Smooth muscle cell (in vitro differentiated cells): ENCODE measurements around the gene HSD11B1. TPM values are rescaled to one million over a fixed set of nuclear protein-coding genes. Genes with fewer than 3 reads are reported as not detected.

Experiments
- DNase-seq: peaks from one replicate; lab custom pipeline; 2025; ENCODE audit not compliant: unreplicated experiment; lab: John Stamatoyannopoulos, UW
- H2AFZ ChIP-seq: fragments of 200-600 bp; sonication (generic); 2 replicates; pipeline ENCODE4 v1.6.0; 2016; ENCODE audit warnings: antibody characterized with exemption, low read depth, mild to moderate bottlenecking
- H3F3A ChIP-seq: fragments of 200-600 bp; sonication (generic); 2 replicates; pipeline ENCODE4 v1.6.0; 2017; ENCODE audit warnings: antibody characterized with exemption, low read depth
- H3K27ac ChIP-seq: fragments of 200-600 bp; sonication (generic); 2 replicates; pipeline ENCODE4 v1.5.1; 2016; ENCODE audit warnings: low read depth, mild to moderate bottlenecking
- H3K27me3 ChIP-seq: fragments of 200-600 bp; sonication (generic); 2 replicates; pipeline ENCODE4 v1.6.1; 2016; ENCODE audit warnings: low read depth, mild to moderate bottlenecking
- H3K36me3 ChIP-seq: fragments of 200-600 bp; sonication (generic); 2 replicates; pipeline ENCODE4 v1.5.1; 2016; ENCODE audit warnings: low read depth
- H3K4me1 ChIP-seq: fragments of 200-600 bp; sonication (generic); 2 replicates; pipeline ENCODE4 v1.5.1; 2016; ENCODE audit warnings: low read depth
- H3K4me2 ChIP-seq: fragments of 200-600 bp; sonication (generic); 2 replicates; pipeline ENCODE4 v1.6.0; 2016; ENCODE audit warnings: mild to moderate bottlenecking
- H3K4me3 ChIP-seq: fragments of 200-600 bp; sonication (generic); 2 replicates; pipeline ENCODE4 v1.5.1; 2016; ENCODE audit warnings: mild to moderate bottlenecking
- H3K79me2 ChIP-seq: fragments of 200-600 bp; sonication (generic); 2 replicates; pipeline ENCODE4 v1.6.0; 2016; ENCODE audit warnings: low read depth, mild to moderate bottlenecking
- H3K9ac ChIP-seq: fragments of 200-600 bp; sonication (generic); 2 replicates; pipeline ENCODE4 v1.6.0; 2016; ENCODE audit warnings: low read depth
- H3K9me3 ChIP-seq: fragments of 200-600 bp; sonication (generic); replicated peaks from 2 replicates; pipeline ENCODE4 v1.5.1; 2016; ENCODE audit warnings: low read depth
- H4K20me1 ChIP-seq: fragments of 200-600 bp; sonication (generic); 2 replicates; pipeline ENCODE4 v1.6.0; 2016; ENCODE audit warnings: low read depth
- CTCF ChIP-seq: fragments of 200-600 bp; sonication (generic); IDR thresholded peaks from 2 replicates; pipeline ENCODE4 v1.5.1; 2017; ENCODE audit warnings: borderline replicate concordance, mild to moderate bottlenecking, antibody characterized with exemption; ENCODE audit not compliant: insufficient read depth, poor library complexity, severe bottlenecking
- WGBS: methylation state at CpG from one replicate; pipeline ENCODE4 v1.1.7; 2016; ENCODE audit warnings: low lambda C conversion rate; 5-methylcytosine and 5-hydroxymethylcytosine counted together
- polyA plus RNA-seq: library from polyadenylated mRNA; unstranded; fragments of >200 nt; fragmentation: Nextera tagmentation; extraction: Ambion mirVana; gene quantifications from 2 replicates; pipeline ENCODE4 v1.2.1, GENCODE V29; 2016
- total RNA-seq: library from RNA; depleted of rRNA; stranded (reverse); fragments of >200 nt; gene quantifications from 2 replicates; pipeline ENCODE4 v1.2.3, GENCODE V29; 2014

Gene HSD11B1
- total and polyA plus RNA-seq, 2 experiments from 2014 or later = not detected

GRCh38 chr1:209667103-209667502 lies 37.5 kb upstream of the HSD11B1 start:
- Histone ChIP-seq H4K20me1 (no peaks in the 10 kb centered on the region), H3K9me3 (no peaks in the 10 kb centered on the region), H3K79me2 (no peaks in the 10 kb centered on the region), H3K4me3 (no peak overlapping the region), H2AFZ (no peak overlapping the region), H3K4me2 (no peak overlapping the region), H3K9ac (no peak overlapping the region), H3F3A (no peaks in the 10 kb centered on the region), H3K27me3 (no peaks in the 10 kb centered on the region), H3K27ac (no peak overlapping the region), H3K4me1 (no peaks in the 10 kb centered on the region), H3K36me3 (no peaks in the 10 kb centered on the region)
- no peak for TF ChIP-seq CTCF
- no peak for DNase-seq
- 83% methylated on average over 1 of the region's 1 CpG for WGBS

- H2AFZ ChIP-seq = no peak overlapping the region
- H3K27ac ChIP-seq = no peak overlapping the region
- H3K4me3 ChIP-seq = no peak overlapping the region
- no peak for DNase-seq
- no peaks in the 10 kb centered on the region for H3F3A ChIP-seq
- H4K20me1 ChIP-seq = no peaks in the 10 kb centered on the region
- H3K27me3 ChIP-seq = no peaks in the 10 kb centered on the region
- WGBS = 93% methylated on average over 4 of the region's 4 CpGs
- H3K79me2 ChIP-seq = no peaks in the 10 kb centered on the region
- H3K9ac ChIP-seq = no peak overlapping the region
- H3K4me2 ChIP-seq = no peak overlapping the region
- no peaks in the 10 kb centered on the region for H3K36me3 ChIP-seq
- no peaks in the 10 kb centered on the region for H3K4me1 ChIP-seq
- no peak for TF ChIP-seq CTCF
- no peaks in the 10 kb centered on the region for H3K9me3 ChIP-seq
Observed at GRCh38 chr1:209667708-209668107, 36.9 kb upstream of the HSD11B1 start.

GRCh38 chr1:209670441-209671082 lies 34.1 kb upstream of the HSD11B1 start:
- Histone ChIP-seq H3F3A (no peaks in the 10 kb centered on the region), H3K36me3 (no peaks in the 10 kb centered on the region), H3K4me3 (no peak overlapping the region), H3K4me1 (no peaks in the 10 kb centered on the region), H3K79me2 (no peaks in the 10 kb centered on the region), H3K9ac (no peak overlapping the region), H3K4me2 (no peak overlapping the region), H4K20me1 (no peaks in the 10 kb centered on the region), H3K9me3 (no peaks in the 10 kb centered on the region), H2AFZ (no peak overlapping the region), H3K27ac (no peak overlapping the region), H3K27me3 (no peaks in the 10 kb centered on the region)
- 83% methylated on average over 1 of the region's 1 CpG for WGBS
- TF ChIP-seq CTCF = no peak
- DNase-seq = no peak
